ENCODE results near the gene PHF11. TPM values are rescaled to one million over a fixed set of nuclear protein-coding genes. Genes with fewer than 3 reads are reported as not detected.
"Not testable (repeated sequence)": the region's sequence is repeated elsewhere in the genome, so short reads cannot be mapped to it uniquely, and the experiment has no call there.

PHF11 gene
- total and polyA plus RNA-seq, 5 donors from 2014 or later, result 101 to 134 (median 119) TPM

DNA sequence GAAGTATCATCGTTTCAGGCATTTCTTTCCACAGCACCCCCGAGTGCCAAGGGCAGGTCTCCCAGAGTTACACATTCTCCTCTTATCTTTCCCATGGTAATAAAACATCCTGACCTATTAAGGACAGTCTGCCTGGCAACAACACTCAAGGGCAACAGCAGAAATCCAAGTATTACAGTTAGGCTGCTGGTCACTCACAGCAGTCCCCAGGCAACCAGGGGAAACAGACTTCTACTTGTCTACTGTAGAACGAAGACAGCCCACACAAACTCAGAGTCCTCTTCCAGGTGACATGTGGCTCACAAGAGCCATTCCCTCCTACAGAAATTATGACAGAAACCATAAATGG is 65.3 kb downstream of the PHF11 start:
- no peaks in the 10 kb centered on the region for H3K9me3 Mint-ChIP-seq
- ATAC-seq (ENCODE audit: low read depth in 2 of 2) (no peak), DNase-seq (no peak)
- no peak overlapping the region for H3K4me3 Mint-ChIP-seq
- H3K27ac Mint-ChIP-seq, result peak overlapping the region in 1 of 3 donors; percentile 70
- Histone ChIP-seq H3K4me3 (ENCODE audit: low read depth, low read length) (no peak overlapping the region), H3K4me1 (ENCODE audit: control insufficient read depth, insufficient read depth, low read length, poor library complexity, severe bottlenecking) (no peaks in the 10 kb centered on the region), H3K27ac (ENCODE audit: insufficient read depth, low read length, poor library complexity, severe bottlenecking) (no peak overlapping the region), H3K27me3 (ENCODE audit: control insufficient read depth, insufficient read depth, low read length) (no peaks in the 10 kb centered on the region), H3K36me3 (ENCODE audit: control insufficient read depth, insufficient read depth, low read length) (peaks cover 35% of the 10 kb centered on the region), H3K9me3 (ENCODE audit: control insufficient read depth in 2 of 2, low read length in 2 of 2) (no peaks in the 10 kb centered on the region)
- H3K36me3 Mint-ChIP-seq, result peaks cover 48% of the 10 kb centered on the region
- peaks cover 6 to 17% (median 14%) of the 10 kb centered on the region in 4 donors for H3K4me1 Mint-ChIP-seq
- H3K27me3 Mint-ChIP-seq, result no peaks in the 10 kb centered on the region

DNA sequence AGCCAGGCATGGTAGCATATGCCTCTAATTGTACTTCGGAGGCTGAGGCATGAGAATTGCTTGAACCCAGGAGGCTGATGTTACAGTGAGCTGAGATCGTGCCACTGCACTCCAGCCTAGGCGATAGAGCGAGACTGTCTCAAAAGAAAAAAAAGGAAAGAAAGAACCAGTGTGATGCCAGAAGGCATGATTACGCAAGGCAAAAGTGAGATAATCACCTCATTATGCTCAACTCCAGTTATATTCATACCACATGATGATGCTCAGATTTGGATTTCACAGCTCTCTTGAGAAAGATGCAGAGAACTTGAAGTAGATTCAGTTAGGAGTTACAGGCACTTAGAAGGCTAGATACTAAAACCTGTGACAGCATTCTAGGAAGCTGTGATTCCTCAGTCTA is 67.8 kb downstream of the PHF11 start:
- Histone ChIP-seq H3K27ac (ENCODE audit: insufficient read depth, low read length, poor library complexity, severe bottlenecking) (no peak overlapping the region), H3K4me1 (ENCODE audit: control insufficient read depth, insufficient read depth, low read length, poor library complexity, severe bottlenecking) (no peaks in the 10 kb centered on the region), H3K27me3 (ENCODE audit: control insufficient read depth, insufficient read depth, low read length) (no peaks in the 10 kb centered on the region), H3K36me3 (ENCODE audit: control insufficient read depth, insufficient read depth, low read length) (peaks cover 33% of the 10 kb centered on the region), H3K9me3 (ENCODE audit: control insufficient read depth in 2 of 2, low read length in 2 of 2) (no peaks in the 10 kb centered on the region), H3K4me3 (ENCODE audit: low read depth, low read length) (no peak overlapping the region)
- Mint-ChIP-seq H3K4me3 (no peak overlapping the region), H3K27me3 (no peaks in the 10 kb centered on the region), H3K36me3 (peaks cover 54% of the 10 kb centered on the region), H3K4me1 (peaks cover 8 to 28% (median 14%) of the 10 kb centered on the region in 4 donors), H3K9me3 (no peaks in the 10 kb centered on the region), H3K27ac (no peak overlapping the region)
- ATAC-seq (ENCODE audit: low read depth in 2 of 2) (no peak), DNase-seq (no peak)

DNA sequence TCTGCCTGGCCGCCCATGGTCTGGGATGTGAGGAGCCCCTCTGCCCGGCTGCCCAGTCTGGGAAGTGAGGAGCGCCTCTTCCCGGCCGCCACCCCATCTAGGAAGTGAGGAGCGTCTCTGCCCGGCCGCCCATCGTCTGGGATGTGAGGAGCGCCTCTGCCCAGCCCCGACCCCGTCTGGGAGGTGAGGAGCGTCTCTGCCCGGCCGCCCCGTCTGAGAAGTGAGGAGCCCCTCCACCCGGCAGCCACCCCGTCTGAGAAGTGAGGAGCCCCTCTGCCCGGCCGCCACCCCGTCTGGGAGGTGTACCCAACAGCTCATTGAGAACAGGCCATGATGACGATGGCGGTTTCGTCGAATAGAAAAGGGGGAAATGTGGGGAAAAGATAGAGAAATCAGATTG is 69.7 kb downstream of the PHF11 start:
- H3K27me3 Mint-ChIP-seq; H3K27me3 ChIP-seq (ENCODE audit: control insufficient read depth, insufficient read depth, low read length); H3K27ac Mint-ChIP-seq; DNase-seq; ATAC-seq (ENCODE audit: low read depth in 2 of 2); H3K4me3 ChIP-seq (ENCODE audit: low read depth, low read length); H3K9me3 ChIP-seq (ENCODE audit: control insufficient read depth in 2 of 2, low read length in 2 of 2); H3K27ac ChIP-seq (ENCODE audit: insufficient read depth, low read length, poor library complexity, severe bottlenecking); H3K4me3 Mint-ChIP-seq; H3K9me3 Mint-ChIP-seq: not testable (repeated sequence)
- H3K4me1 ChIP-seq (ENCODE audit: control insufficient read depth, insufficient read depth, low read length, poor library complexity, severe bottlenecking), result peaks cover 17% of the 10 kb centered on the region
- H3K36me3 ChIP-seq (ENCODE audit: control insufficient read depth, insufficient read depth, low read length), result peaks cover 23% of the 10 kb centered on the region
- Mint-ChIP-seq H3K4me1 (peaks cover 15 to 33% (median 22%) of the 10 kb centered on the region in 4 donors), H3K36me3 (peaks cover 39% of the 10 kb centered on the region)

DNA sequence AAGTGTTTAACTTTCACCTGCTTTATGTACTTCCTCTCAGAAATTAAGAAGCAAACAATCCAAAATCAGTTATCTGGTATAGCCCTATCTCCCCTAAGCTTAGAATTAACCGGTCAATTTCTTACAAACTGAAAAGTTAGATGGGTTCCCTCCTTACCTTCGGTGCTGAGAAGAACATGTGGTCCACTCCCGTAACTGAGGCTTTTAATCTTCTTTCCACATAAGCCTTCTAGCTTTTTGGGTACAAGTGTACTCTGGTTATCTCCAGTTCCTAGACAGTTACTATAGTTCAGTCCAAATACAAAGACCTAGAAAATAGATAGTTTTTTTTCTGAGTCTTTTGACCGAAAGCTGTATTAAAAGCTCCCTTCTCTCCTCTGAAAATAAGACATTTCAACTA is 70.7 kb downstream of the PHF11 start:
- peaks cover 27% of the 10 kb centered on the region for H3K4me1 ChIP-seq (ENCODE audit: control insufficient read depth, insufficient read depth, low read length, poor library complexity, severe bottlenecking)
- H3K9me3 ChIP-seq (ENCODE audit: control insufficient read depth in 2 of 2, low read length in 2 of 2), result no peaks in the 10 kb centered on the region
- DNase-seq (no peak), ATAC-seq (ENCODE audit: low read depth in 2 of 2) (no peak)
- Mint-ChIP-seq H3K36me3 (peaks cover 29% of the 10 kb centered on the region), H3K4me3 (no peak overlapping the region), H3K27me3 (no peaks in the 10 kb centered on the region), H3K27ac (no peak overlapping the region), H3K9me3 (no peaks in the 10 kb centered on the region), H3K4me1 (peaks cover 21 to 31% (median 30%) of the 10 kb centered on the region in 4 donors)
- H3K36me3 ChIP-seq (ENCODE audit: control insufficient read depth, insufficient read depth, low read length), result peaks cover 17% of the 10 kb centered on the region
- H3K4me3 ChIP-seq (ENCODE audit: low read depth, low read length), result no peak overlapping the region
- no peak overlapping the region for H3K27ac ChIP-seq (ENCODE audit: insufficient read depth, low read length, poor library complexity, severe bottlenecking)
- H3K27me3 ChIP-seq (ENCODE audit: control insufficient read depth, insufficient read depth, low read length), result no peaks in the 10 kb centered on the region

DNA sequence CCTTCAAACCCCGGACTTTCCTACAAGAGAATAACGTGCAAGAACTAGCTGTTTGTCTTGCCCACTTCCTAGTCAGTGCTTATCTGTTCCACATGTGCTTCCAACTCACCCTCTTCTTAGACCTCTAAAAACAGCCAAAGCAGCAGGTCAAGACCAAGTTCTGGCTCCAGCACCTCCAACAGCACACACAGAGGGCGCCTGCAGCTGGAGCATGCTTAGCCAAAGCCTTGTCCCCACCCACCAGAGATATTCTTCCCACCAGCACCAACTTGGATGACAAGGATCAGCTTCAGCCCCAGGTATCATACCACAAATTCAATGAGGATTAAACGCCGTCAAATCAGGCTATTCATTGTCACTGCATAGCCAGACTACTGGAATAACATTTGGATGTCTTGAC is 71.7 kb downstream of the PHF11 start:
- Mint-ChIP-seq H3K36me3 (peaks cover 25% of the 10 kb centered on the region), H3K27ac (peak overlapping the region in 2 of 3 donors; percentile 9 to 62), H3K27me3 (no peaks in the 10 kb centered on the region), H3K4me3 (no peak overlapping the region), H3K9me3 (no peaks in the 10 kb centered on the region), H3K4me1 (peaks cover 23 to 41% (median 37%) of the 10 kb centered on the region in 4 donors)
- no peak for DNase-seq
- Histone ChIP-seq H3K36me3 (ENCODE audit: control insufficient read depth, insufficient read depth, low read length) (peaks cover 17% of the 10 kb centered on the region), H3K27ac (ENCODE audit: insufficient read depth, low read length, poor library complexity, severe bottlenecking) (no peak overlapping the region), H3K9me3 (ENCODE audit: control insufficient read depth in 2 of 2, low read length in 2 of 2) (no peaks in the 10 kb centered on the region), H3K4me3 (ENCODE audit: low read depth, low read length) (no peak overlapping the region), H3K4me1 (ENCODE audit: control insufficient read depth, insufficient read depth, low read length, poor library complexity, severe bottlenecking) (peaks cover 32% of the 10 kb centered on the region), H3K27me3 (ENCODE audit: control insufficient read depth, insufficient read depth, low read length) (no peaks in the 10 kb centered on the region)
- no peak for ATAC-seq (ENCODE audit: low read depth in 2 of 2)

DNA sequence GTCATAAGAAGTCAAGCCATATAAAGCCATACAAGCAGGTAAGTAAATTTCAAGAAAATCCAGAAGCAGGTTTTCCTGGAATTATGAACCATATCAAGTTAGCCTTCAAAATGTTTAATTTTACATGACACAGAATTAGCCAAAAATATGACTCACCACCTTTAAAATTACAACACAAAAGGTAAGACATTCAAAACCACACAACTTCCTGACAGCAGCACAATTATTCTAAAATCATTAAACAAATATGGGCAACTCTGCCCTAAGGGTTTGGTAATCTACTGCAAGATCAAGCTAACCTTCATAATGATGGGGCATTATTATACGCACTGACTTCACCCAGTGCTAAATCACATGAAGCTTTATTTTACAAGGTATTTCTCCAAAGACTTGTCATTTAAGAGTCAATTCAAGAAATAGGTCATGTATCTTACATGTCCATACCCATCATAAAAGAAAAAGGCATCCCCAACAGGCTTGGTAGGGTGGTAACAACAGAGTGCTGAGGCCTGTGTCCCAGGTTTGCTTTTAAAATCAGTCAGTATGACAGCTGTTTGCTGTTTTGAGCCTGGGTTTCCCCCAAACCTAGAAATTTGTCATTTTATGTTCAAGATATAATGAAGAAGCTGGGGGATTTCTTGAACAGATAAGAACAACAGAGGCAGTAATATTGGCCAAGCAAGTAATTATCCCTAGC is 74.4 kb downstream of the PHF11 start:
- peak overlapping the region; percentile 2 to 35 (median 21) for H3K4me3 Mint-ChIP-seq
- peak overlapping the region; percentile 65 for H3K27ac ChIP-seq (ENCODE audit: insufficient read depth, low read length, poor library complexity, severe bottlenecking)

DNA sequence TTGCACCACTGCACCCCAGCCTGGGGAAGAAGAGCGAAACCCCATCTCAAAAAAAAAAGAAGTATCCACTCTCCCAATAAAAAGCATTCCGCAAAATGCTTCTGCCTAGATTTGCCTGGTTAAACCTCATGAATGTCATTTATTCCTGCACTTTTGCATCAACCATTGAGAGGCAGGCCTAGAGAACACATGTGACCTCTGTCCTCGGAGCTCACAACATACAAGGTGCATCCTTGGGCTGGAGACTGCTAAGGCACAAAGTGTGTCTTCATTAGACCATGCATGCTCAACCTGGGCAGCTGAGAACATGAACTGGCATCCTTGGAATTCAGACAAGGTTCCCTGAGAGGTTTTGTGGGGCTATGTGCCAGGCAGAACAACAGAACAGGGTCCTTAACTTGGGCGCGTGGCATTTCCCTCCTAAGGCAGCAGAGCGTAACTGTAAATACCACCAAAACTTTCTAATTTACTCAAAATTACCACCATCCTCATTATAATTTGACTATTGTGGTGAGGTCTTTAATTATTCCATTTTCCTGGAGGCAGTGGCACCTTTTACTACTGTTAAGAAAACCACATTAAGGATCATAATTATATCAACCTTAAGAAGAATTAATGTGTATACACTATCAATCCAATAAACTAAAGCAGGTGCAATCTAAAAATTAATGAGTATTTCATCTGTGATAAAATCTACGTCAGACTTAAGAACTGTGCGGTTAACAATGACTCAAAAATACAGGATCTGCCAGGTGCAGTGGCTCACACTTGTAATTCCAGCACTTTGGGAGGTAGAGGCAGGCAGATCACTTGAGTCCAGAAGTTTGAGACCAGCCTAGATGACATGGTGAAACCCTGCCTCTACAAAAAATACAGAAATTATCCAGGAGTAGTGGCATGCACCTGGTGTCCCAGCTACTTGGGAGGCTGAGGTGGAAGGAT is 75.8 kb downstream of the PHF11 start:
- Mint-ChIP-seq H3K9me3 (no peaks in the 10 kb centered on the region), H3K4me3 (peak overlapping the region in 1 of 4 donors; percentile 47), H3K4me1 (peaks cover 21 to 52% (median 45%) of the 10 kb centered on the region in 4 donors), H3K36me3 (peaks cover 23% of the 10 kb centered on the region), H3K27ac (peak overlapping the region; percentile 72 to 87 (median 76)), H3K27me3 (no peaks in the 10 kb centered on the region)
- H3K27me3 ChIP-seq (ENCODE audit: control insufficient read depth, insufficient read depth, low read length), result no peaks in the 10 kb centered on the region
- peaks cover 5% of the 10 kb centered on the region for H3K36me3 ChIP-seq (ENCODE audit: control insufficient read depth, insufficient read depth, low read length)
- H3K4me3 ChIP-seq (ENCODE audit: low read depth, low read length), result no peak overlapping the region
- DNase-seq (peak in 1 of 3 donors; percentile 6), ATAC-seq (ENCODE audit: low read depth in 2 of 2) (no peak)
- peaks cover 37% of the 10 kb centered on the region for H3K4me1 ChIP-seq (ENCODE audit: control insufficient read depth, insufficient read depth, low read length, poor library complexity, severe bottlenecking)
- H3K9me3 ChIP-seq (ENCODE audit: control insufficient read depth in 2 of 2, low read length in 2 of 2), result no peaks in the 10 kb centered on the region
- H3K27ac ChIP-seq (ENCODE audit: insufficient read depth, low read length, poor library complexity, severe bottlenecking), result peak overlapping the region; percentile 59

More for the DNA sequence above, 74.4 kb downstream of the PHF11 start:
- H3K9me3 Mint-ChIP-seq, result no peaks in the 10 kb centered on the region
- H3K36me3 ChIP-seq (ENCODE audit: control insufficient read depth, insufficient read depth, low read length), result peaks cover 9% of the 10 kb centered on the region
- no peaks in the 10 kb centered on the region for H3K27me3 ChIP-seq (ENCODE audit: control insufficient read depth, insufficient read depth, low read length)
- H3K4me1 Mint-ChIP-seq, result peaks cover 21 to 45% (median 40%) of the 10 kb centered on the region in 4 donors
- H3K9me3 ChIP-seq (ENCODE audit: control insufficient read depth in 2 of 2, low read length in 2 of 2), result no peaks in the 10 kb centered on the region
- no peaks in the 10 kb centered on the region for H3K27me3 Mint-ChIP-seq
- ATAC-seq (ENCODE audit: low read depth in 2 of 2) (peak; percentile 82 to 84), DNase-seq (peak in 2 of 3 donors; percentile 38 to 65)
- H3K27ac Mint-ChIP-seq, result peak overlapping the region; percentile 53 to 95 (median 87)
- H3K36me3 Mint-ChIP-seq, result peaks cover 22% of the 10 kb centered on the region
- peaks cover 37% of the 10 kb centered on the region for H3K4me1 ChIP-seq (ENCODE audit: control insufficient read depth, insufficient read depth, low read length, poor library complexity, severe bottlenecking)
- H3K4me3 ChIP-seq (ENCODE audit: low read depth, low read length), result peak overlapping the region; percentile 64

Data from CD4-positive, CD25-positive, alpha-beta regulatory T cell (primary cell).